K562 (cell line): Measurements from ENCODE around the gene SURF6. TPM values are rescaled to one million over a fixed set of nuclear protein-coding genes. Genes with fewer than 3 reads are reported as not detected.

Experiments used
- ATF6 ChIP-seq: sonication (generic); formaldehyde crosslinking; IDR thresholded peaks from 2 replicates; pipeline ENCODE4 v1.4.0; 2020; ENCODE audit warnings: mild to moderate bottlenecking, missing genetic modification reagents
- CTCFL ChIP-seq: IDR thresholded peaks from 2 replicates; pipeline ENCODE4 v1.6.1; 2011; ENCODE audit warnings: borderline replicate concordance, low read depth, mild to moderate bottlenecking, moderate library complexity, low read length; ENCODE audit not compliant: insufficient read depth, poor library complexity, severe bottlenecking
- ESRRB ChIP-seq: fragments of 250-450 bp; sonication (Bioruptor Pico); IDR thresholded peaks from 2 replicates; pipeline ENCODE4 v1.5.0; 2020; ENCODE audit warnings: mild to moderate bottlenecking, moderate library complexity, borderline replicate concordance
- FOSL1 ChIP-seq: fragments of 200-800 bp; sonication (Bioruptor generic); conservative IDR thresholded peaks from 2 replicates; pipeline ENCODE4 v1.6.1; 2016; ENCODE audit warnings: missing genetic modification characterization, missing compliant biosample characterization
- HEY1 ChIP-seq: fragments of 250-450 bp; sonication (Bioruptor Pico); IDR thresholded peaks from 2 replicates; pipeline ENCODE4 v1.5.0; 2020; ENCODE audit warnings: mild to moderate bottlenecking, moderate library complexity, borderline replicate concordance
- LEF1 ChIP-seq: fragments of 450-650 bp; IDR thresholded peaks from 2 replicates; pipeline ENCODE4 v1.6.1; 2016; ENCODE audit warnings: mild to moderate bottlenecking
- MNT ChIP-seq, 2 experiments: fragments of 450-650 bp; conservative IDR thresholded peaks; 2 replicates each; pipeline ENCODE4 v1.6.1; 2017; ENCODE audit warnings: mild to moderate bottlenecking in 2 of 2, moderate library complexity in 2 of 2
- NBN ChIP-seq: fragments of 450-650 bp; IDR thresholded peaks from 2 replicates; pipeline ENCODE4 v1.6.1; 2016; ENCODE audit warnings: low read depth, mild to moderate bottlenecking
- NFIC ChIP-seq: fragments of 450-650 bp; IDR thresholded peaks from 2 replicates; pipeline ENCODE4 v1.6.1; 2017; ENCODE audit warnings: mild to moderate bottlenecking, inconsistent platforms
- PBX2 ChIP-seq, 2 experiments: IDR thresholded peaks in 1 of 2; conservative IDR thresholded peaks in 1 of 2; 2 replicates each; pipeline ENCODE4 v1.6.1; 2016; ENCODE audit warnings: low read depth in 2 of 2, mild to moderate bottlenecking in 1 of 2, missing compliant biosample characterization in 1 of 2, missing genetic modification characterization in 1 of 2, moderate library complexity in 1 of 2
- POLR2B ChIP-seq: fragments of 450-650 bp; IDR thresholded peaks from 2 replicates; pipeline ENCODE4 v1.6.1; 2018; ENCODE audit warnings: low read depth; ENCODE audit not compliant: partially characterized antibody
- POLR3A ChIP-seq: IDR thresholded peaks from 2 replicates; pipeline ENCODE4 v1.6.1; 2011; ENCODE audit warnings: borderline replicate concordance, mild to moderate bottlenecking, moderate library complexity; ENCODE audit not compliant: insufficient read length, insufficient read depth; ENCODE audit errors: extremely low read depth
- RB1 ChIP-seq: fragments of 450-650 bp; IDR thresholded peaks from 2 replicates; pipeline ENCODE4 v1.6.1; 2017; ENCODE audit warnings: low read depth, mild to moderate bottlenecking
- SAP30 ChIP-seq: fragments of 200-600 bp; sonication (generic); IDR thresholded peaks from 2 replicates; pipeline ENCODE4 v1.6.1; 2012; ENCODE audit warnings: borderline replicate concordance, low read depth, mild to moderate bottlenecking, moderate library complexity, low read length, control low read depth, inconsistent platforms; ENCODE audit not compliant: insufficient read depth, poor library complexity, severe bottlenecking
- SIN3A ChIP-seq, 2 experiments: fragments of 150-350 bp in 1 of 2; IDR thresholded peaks; 2 replicates each; pipeline ENCODE4 v1.6.1; 2011 to 2016; ENCODE audit warnings: borderline replicate concordance in 2 of 2, low read depth in 2 of 2, low read length in 2 of 2, mild to moderate bottlenecking in 2 of 2, moderate library complexity in 2 of 2; ENCODE audit not compliant: control insufficient read depth in 1 of 2
- SMAD2 ChIP-seq: fragments of 150-350 bp; IDR thresholded peaks from 2 replicates; pipeline ENCODE4 v1.6.1; 2014; ENCODE audit warnings: low read depth, mild to moderate bottlenecking, low read length
- SP1 ChIP-seq: sonication (generic); formaldehyde crosslinking; IDR thresholded peaks from 2 replicates; pipeline ENCODE4 v1.8.1; 2022; ENCODE audit warnings: mild to moderate bottlenecking, missing genetic modification reagents
- ZNF143 ChIP-seq: sonication (generic); formaldehyde crosslinking; IDR thresholded peaks from 2 replicates; pipeline ENCODE4 v1.9.0; 2022; ENCODE audit warnings: mild to moderate bottlenecking, missing genetic modification reagents
- polyA plus RNA-seq, 8 experiments: library from polyadenylated mRNA; depleted of rRNA in 4 of 8; stranded (reverse) in 5 of 8; unstranded in 3 of 8; fragments of >200 nt; fragmentation: Nextera tagmentation in 2 of 8; fragmentation: Illumina TruSeq in 1 of 8; extraction: Ambion mirVana in 2 of 8; extraction: Trizol in 1 of 8; gene quantifications; 2 replicates each; pipeline versions ENCODE4 v1.2.1 to v1.2.3, GENCODE V29; 2011 to 2014; ENCODE audit warnings: inconsistent platforms in 1 of 8, missing spikeins in 1 of 8
- total RNA-seq, 7 experiments: library from RNA; depleted of rRNA in 6 of 7; stranded (reverse); fragments of >200 nt in 6 of 7; fragmentation: Illumina TruSeq in 2 of 7; extraction: Trizol in 2 of 7; gene quantifications; 2 replicates each; pipeline versions ENCODE4 v1.2.1 to v1.2.3, GENCODE V29; 2011 to 2021; ENCODE audit warnings: low replicate concordance in 1 of 7

SURF6 gene
- total and polyA plus RNA-seq, 9 of the 15 experiments (the other 6 are each of a cell fraction or from before 2014, with no cell fraction given): 1.4 to 68.3 (median 14.7) TPM

GRCh38 chr9:133375116-133375723 is 39.2 kb upstream of the SURF6 start (continued):
- TF ChIP-seq NBN (no peak), ESRRB (CRISPR knock-in tag) (no peak), MNT (conservative IDR thresholded peaks at IDR 0.05) (peak in 1 of 2 experiments; percentile 36; a peak in 1 of 4 replicates), FOSL1 (peak; percentile 31; the same call in 1 of the 2 replicates), ATF6 (CRISPR knock-in tag) (0 out of 2 replicates have a peak, but pooled peaks have one; percentile 26), SMAD2 (no peak), PBX2 (CRISPR knock-in tag; IDR thresholded peaks at IDR 0.05; ENCODE audit: low read depth) (no peak), PBX2 (tag; conservative IDR thresholded peaks at IDR 0.05; ENCODE audit: low read depth) (no peak), RB1 (no peak), SAP30 (peak; percentile 75), LEF1 (no peak), CTCFL (peak; percentile 25), ZNF143 (CRISPR knock-in tag) (no peak), NFIC (no peak), SP1 (CRISPR knock-in tag) (0 out of 2 replicates have a peak, but pooled peaks have one; percentile 24), SIN3A (IDR thresholded peaks at IDR 0.05; ENCODE audit: borderline replicate concordance in 2 of 2, control insufficient read depth in 1 of 2, low read depth in 2 of 2, low read length in 2 of 2) (peak in 1 of 2 experiments; percentile 28; a peak in 1 of 4 replicates), POLR3A (no peak), HEY1 (CRISPR knock-in tag) (no peak), POLR2B (no peak)
